OCI-LY7 (cell line): ENCODE data around the gene MMP15. TPM values are rescaled to one million over a fixed set of nuclear protein-coding genes. Genes with fewer than 3 reads are reported as not detected.

ENCODE experiments used
- BruUV-seq: library from RNA; stranded (reverse); fragments of 400-500 nt; replicated peaks from 2 replicates; lab custom pipeline; 2021; lab: Mats Ljungman, UMichigan
- CTCF ChIA-PET: fragments of 300-600 bp; sonication (Branson Sonifier 250); formaldehyde crosslinking; loops from one replicate; lab custom pipeline; 2022; ENCODE audit warnings: antibody characterized with exemption; ENCODE audit not compliant: unreplicated experiment; lab: Charles Lee
- POLR2A ChIA-PET: fragments of 300-600 bp; sonication (Branson Sonifier 250); formaldehyde crosslinking; loops from one replicate; lab custom pipeline; 2022; ENCODE audit warnings: antibody characterized with exemption; lab: Charles Lee
- DNase-seq: peaks from one replicate; pipeline ENCODE4 v3.0.0-alpha.2; 2015; ENCODE audit warnings: low spot score
- H2AFZ ChIP-seq: fragments of 200-600 bp; sonication (generic), shearing (Covaris generic); 2 replicates; pipeline ENCODE4 v1.6.1; 2014; ENCODE audit warnings: mild to moderate bottlenecking, antibody characterized with exemption, low read length, moderate library complexity
- H3K27ac ChIP-seq: fragments of 200-600 bp; sonication (generic); 2 replicates; pipeline ENCODE4 v1.5.1; 2014; ENCODE audit warnings: mixed run types, low read depth, mild to moderate bottlenecking, moderate library complexity, low read length, inconsistent platforms; ENCODE audit not compliant: poor library complexity, severe bottlenecking
- H3K36me3 ChIP-seq: fragments of 200-600 bp; sonication (generic); 2 replicates; pipeline ENCODE4 v1.6.1; 2014; ENCODE audit warnings: mild to moderate bottlenecking, antibody characterized with exemption, low read length, moderate library complexity, mixed read lengths; ENCODE audit not compliant: insufficient read depth
- H3K4me1 ChIP-seq: fragments of 200-600 bp; sonication (generic); 2 replicates; pipeline ENCODE4 v1.5.1; 2014; ENCODE audit warnings: mild to moderate bottlenecking, low read length; ENCODE audit not compliant: insufficient read depth, poor library complexity, severe bottlenecking
- H3K4me2 ChIP-seq: fragments of 200-600 bp; sonication (generic); 2 replicates; pipeline ENCODE4 v1.6.1; 2014; ENCODE audit warnings: mild to moderate bottlenecking, low read length
- H3K4me3 ChIP-seq: fragments of 200-600 bp; sonication (generic); 2 replicates; pipeline ENCODE4 v1.5.1; 2014; ENCODE audit warnings: mild to moderate bottlenecking, low read depth, low read length; ENCODE audit not compliant: poor library complexity, severe bottlenecking
- H3K79me2 ChIP-seq: fragments of 200-600 bp; sonication (generic); 2 replicates; pipeline ENCODE4 v1.6.1; 2016; ENCODE audit warnings: low read depth, mild to moderate bottlenecking, low read length, moderate library complexity, mixed read lengths; ENCODE audit not compliant: insufficient read depth
- H3K9me2 ChIP-seq: fragments of 200-600 bp; sonication (generic); 2 replicates; pipeline ENCODE4 v1.6.1; 2016; ENCODE audit warnings: mild to moderate bottlenecking, low read length, mixed read lengths; ENCODE audit not compliant: insufficient read depth
- H3K9me3 ChIP-seq: fragments of 200-600 bp; sonication (generic); 2 replicates; pipeline ENCODE4 v1.6.1; 2014; ENCODE audit warnings: mild to moderate bottlenecking, mixed run types, low read length, mixed read lengths
- H4K20me1 ChIP-seq: fragments of 200-600 bp; sonication (generic); 2 replicates; pipeline ENCODE4 v1.6.1; 2014; ENCODE audit warnings: mild to moderate bottlenecking, antibody characterized with exemption, low read length, moderate library complexity, mixed read lengths; ENCODE audit not compliant: insufficient read depth
- CTCF ChIP-seq: fragments of 200-600 bp; sonication (generic); conservative IDR thresholded peaks from 2 replicates; pipeline ENCODE4 v1.5.1; 2014; ENCODE audit warnings: mild to moderate bottlenecking, antibody characterized with exemption, low read length, moderate library complexity, mixed read lengths
- EZH2phosphoT487 ChIP-seq: fragments of 200-600 bp; sonication (generic); IDR thresholded peaks from 2 replicates; pipeline ENCODE4 v1.6.1; 2018; ENCODE audit warnings: low read depth, borderline replicate concordance, mild to moderate bottlenecking, mixed run types, antibody characterized with exemption, low read length, moderate library complexity, mixed read lengths
- intact Hi-C: fragments of 100-400 bp; cut with micrococcal nuclease; formaldehyde crosslinking; loops from one replicate; pipeline ENCODE4 v1.10.0; 2022; ENCODE audit not compliant: unreplicated experiment
- total RNA-seq, 2 experiments: library from RNA; depleted of rRNA in 1 of 2; stranded (reverse); fragments of >200 nt in 1 of 2; shearing (Covaris generic) in 1 of 2; gene quantifications; 2 replicates each; pipeline ENCODE4 v1.2.3, GENCODE V29; 2014 to 2022

Gene MMP15
- total RNA-seq, 2 experiments from 2014 or later, result 0.21 TPM; not detected in 1

DNA sequence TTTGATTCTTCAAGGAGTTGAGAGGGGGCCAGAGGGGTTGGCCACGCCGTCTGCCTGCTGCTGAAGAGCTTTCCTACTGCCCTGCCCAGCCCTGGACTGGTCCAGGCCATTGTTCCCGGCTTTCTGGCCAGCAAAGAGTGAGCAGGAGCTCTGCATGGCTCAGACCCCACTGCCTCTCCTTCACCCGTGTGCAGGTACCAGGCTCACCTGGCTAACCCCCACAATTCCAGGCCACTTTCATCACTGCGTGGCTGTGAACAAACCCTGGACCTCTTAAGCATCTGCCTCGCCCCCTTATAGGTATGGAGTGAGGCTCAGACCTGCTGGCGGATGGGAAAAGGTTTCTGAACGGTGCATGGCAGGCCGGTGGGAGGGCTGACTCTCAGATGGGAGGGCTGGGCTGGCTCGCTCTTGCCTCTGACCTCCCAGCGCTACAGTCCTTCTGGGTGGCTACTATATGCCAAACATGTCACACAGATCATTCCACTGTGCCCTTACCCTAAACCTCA is 33.9 kb upstream of the MMP15 start:
- Histone ChIP-seq H2AFZ (no peak overlapping the region), H3K9me3 (no peaks in the 10 kb centered on the region), H3K36me3 (peaks cover 10% of the 10 kb centered on the region), H3K4me3 (no peak overlapping the region), H3K79me2 (no peaks in the 10 kb centered on the region), H3K4me1 (no peaks in the 10 kb centered on the region), H4K20me1 (no peaks in the 10 kb centered on the region), H3K27ac (no peak overlapping the region), H3K9me2 (no peaks in the 10 kb centered on the region), H3K4me2 (no peak overlapping the region)
- ChIA-PET CTCF (interaction anchor here (0.6 kb wide), 1 partner anchor 43 kb away, joined by 13 read pairs; no protein-coding TSS in a partner anchor), POLR2A (interaction anchor here (0.5 to 0.6 kb wide), 2 partner anchors 8 to 74 kb away, joined by 3 read pairs; no protein-coding TSS in a partner anchor)
- no peak for DNase-seq
- no peak for TF ChIP-seq EZH2phosphoT487
- TF ChIP-seq CTCF, result no peak
- no TSS peak for BruUV-seq
- intact Hi-C loops, result no loop called here

DNA sequence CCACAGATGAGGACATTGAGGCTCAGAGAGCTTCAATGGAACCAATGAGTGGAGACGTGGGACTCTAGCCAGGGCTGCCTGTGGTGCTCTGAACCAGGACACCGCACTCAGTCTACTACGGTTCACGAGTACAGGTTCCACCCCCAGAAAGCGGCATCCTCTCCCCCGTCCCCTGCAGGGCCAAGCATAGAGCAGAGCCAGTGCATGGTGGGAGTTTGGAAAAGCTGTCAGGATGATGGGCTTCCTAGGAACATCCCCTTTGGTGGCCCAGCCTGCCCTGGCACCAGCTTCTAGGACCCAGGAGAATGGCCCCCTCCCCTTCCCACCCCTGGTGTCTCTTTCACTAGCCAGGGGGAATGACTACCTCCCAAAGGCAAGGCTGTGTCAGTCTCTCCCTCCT is 33.5 kb upstream of the MMP15 start:
- ChIA-PET POLR2A (interaction anchor here (0.6 kb wide), 1 partner anchor 74 kb away, joined by 3 read pairs; no protein-coding TSS in a partner anchor), CTCF (interaction anchor here (0.6 kb wide), 1 partner anchor 42 kb away, joined by 13 read pairs; no protein-coding TSS in a partner anchor)
- no peaks in the 10 kb centered on the region for H3K9me3 ChIP-seq
- H3K27ac ChIP-seq, result no peak overlapping the region
- H4K20me1 ChIP-seq, result no peaks in the 10 kb centered on the region
- no TSS peak for BruUV-seq
- intact Hi-C loops, result no loop called here
- H3K36me3 ChIP-seq, result peaks cover 10% of the 10 kb centered on the region
- no peak for TF ChIP-seq EZH2phosphoT487
- no peak for TF ChIP-seq CTCF
- H3K4me3 ChIP-seq, result no peak overlapping the region
- no peaks in the 10 kb centered on the region for H3K79me2 ChIP-seq
- H3K4me1 ChIP-seq, result no peaks in the 10 kb centered on the region
- no peaks in the 10 kb centered on the region for H3K9me2 ChIP-seq
- H2AFZ ChIP-seq, result no peak overlapping the region
- H3K4me2 ChIP-seq, result no peak overlapping the region
- DNase-seq, result no peak

GRCh38 chr16:57993438-57993837 is 32.1 kb upstream of the MMP15 start:
- Histone ChIP-seq H3K4me1 (no peaks in the 10 kb centered on the region), H3K27ac (no peak overlapping the region), H3K4me2 (no peak overlapping the region), H2AFZ (no peak overlapping the region), H3K79me2 (no peaks in the 10 kb centered on the region), H3K36me3 (peaks cover 10% of the 10 kb centered on the region), H3K9me2 (no peaks in the 10 kb centered on the region), H3K9me3 (no peaks in the 10 kb centered on the region), H3K4me3 (no peak overlapping the region), H4K20me1 (no peaks in the 10 kb centered on the region)
- no TSS peak for BruUV-seq
- ChIA-PET POLR2A (interaction anchor here (1.2 kb wide), 1 partner anchor 23 kb away, joined by 4 read pairs; no protein-coding TSS in a partner anchor), CTCF (no interaction called here)
- intact Hi-C loops, result no loop called here
- no peak for DNase-seq
- no peak for TF ChIP-seq EZH2phosphoT487
- no peak for TF ChIP-seq CTCF
